Mononuclear cell (primary cell): Measurements from ENCODE around the gene SPINT2. TPM values are rescaled to one million over a fixed set of nuclear protein-coding genes. Genes with fewer than 3 reads are reported as not detected.

ENCODE experiments used
- H3K27me3 ChIP-seq: 2 replicates; pipeline ENCODE4 v1.6.0; 2011; ENCODE audit warnings: low read length, control low read depth; ENCODE audit not compliant: insufficient read depth
- H3K4me1 ChIP-seq: 2 replicates; pipeline ENCODE4 v1.5.1; 2011; ENCODE audit warnings: mild to moderate bottlenecking, low read length, control low read depth; ENCODE audit not compliant: insufficient read depth
- H3K4me3 ChIP-seq: 2 replicates; pipeline ENCODE4 v1.5.1; 2011; ENCODE audit warnings: mild to moderate bottlenecking, low read length, moderate library complexity
- H3K9me3 ChIP-seq: 2 replicates; pipeline ENCODE4 v1.5.1; 2011; ENCODE audit warnings: low read depth, mild to moderate bottlenecking, control low read depth, low read length
- total RNA-seq: library from RNA; depleted of rRNA; stranded (reverse); fragments of >200 nt; gene quantifications from one replicate; pipeline ENCODE4 v1.2.3, GENCODE V29; 2012

SPINT2 gene
- total RNA-seq, 1 donor: 34.5 TPM

- H3K27me3 ChIP-seq: no peaks in the 10 kb centered on the region
- H3K9me3 ChIP-seq: no peaks in the 10 kb centered on the region
- peaks cover 20% of the 10 kb centered on the region for H3K4me1 ChIP-seq
- H3K4me3 ChIP-seq: no peak overlapping the region
Observed at GRCh38 chr19:38310279-38310670, 45.9 kb downstream of the SPINT2 start.

- no peaks in the 10 kb centered on the region for H3K27me3 ChIP-seq
Observed at GRCh38 chr19:38310986-38311385, 46.6 kb downstream of the SPINT2 start.

GRCh38 chr19:38315657-38316476, 51.5 kb downstream of the SPINT2 start, which contains the start of gene YIF1B:
TSS of gene YIF1B (minus strand) at chr19:38315947. CDS start at chr19:38315917, 30 bp downstream.
- no peaks in the 10 kb centered on the region for H3K9me3 ChIP-seq
- H3K4me3 ChIP-seq: peak within 1 kb of the TSS; percentile 49
- H3K4me1 ChIP-seq: peaks cover 68% of the 10 kb centered on the region
- H3K27me3 ChIP-seq: no peaks in the 10 kb centered on the region

More at GRCh38 chr19:38310986-38311385, 46.6 kb downstream of the SPINT2 start:
- peaks cover 23% of the 10 kb centered on the region for H3K4me1 ChIP-seq
- no peak overlapping the region for H3K4me3 ChIP-seq
- no peaks in the 10 kb centered on the region for H3K9me3 ChIP-seq

- Histone ChIP-seq H3K4me3 (peak overlapping the region; percentile 49), H3K4me1 (peaks cover 75% of the 10 kb centered on the region), H3K9me3 (no peaks in the 10 kb centered on the region), H3K27me3 (no peaks in the 10 kb centered on the region)
Observed at GRCh38 chr19:38316477-38317067, 52.2 kb downstream of the SPINT2 start.

- H3K27me3 ChIP-seq: no peaks in the 10 kb centered on the region
- H3K9me3 ChIP-seq: no peaks in the 10 kb centered on the region
- peak overlapping the region; percentile 49 for H3K4me3 ChIP-seq
- peaks cover 80% of the 10 kb centered on the region for H3K4me1 ChIP-seq
Observed at GRCh38 chr19:38317104-38317612, 52.8 kb downstream of the SPINT2 start.

GRCh38 chr19:38318660-38319059, 54.3 kb downstream of the SPINT2 start:
- Histone ChIP-seq H3K27me3 (no peaks in the 10 kb centered on the region), H3K9me3 (no peaks in the 10 kb centered on the region), H3K4me3 (no peak overlapping the region), H3K4me1 (peaks cover 80% of the 10 kb centered on the region)

- peaks cover 79% of the 10 kb centered on the region for H3K4me1 ChIP-seq
Observed at GRCh38 chr19:38319421-38320258, 55.3 kb downstream of the SPINT2 start, which contains the start of gene KCNK6. TSS of gene KCNK6 (plus strand) at chr19:38319845. CDS start at chr19:38319951, 106 bp downstream.

GRCh38 chr19:38320969-38321339, 56.6 kb downstream of the SPINT2 start:
- H3K9me3 ChIP-seq: no peaks in the 10 kb centered on the region
- H3K27me3 ChIP-seq: no peaks in the 10 kb centered on the region
- H3K4me3 ChIP-seq: no peak overlapping the region
- peaks cover 71% of the 10 kb centered on the region for H3K4me1 ChIP-seq

More at GRCh38 chr19:38319421-38320258, 55.3 kb downstream of the SPINT2 start, which contains the start of gene KCNK6:
- H3K27me3 ChIP-seq: no peaks in the 10 kb centered on the region
- no peaks in the 10 kb centered on the region for H3K9me3 ChIP-seq
- H3K4me3 ChIP-seq: peak within 1 kb of the TSS; percentile 55

GRCh38 chr19:38321646-38322196, 57.3 kb downstream of the SPINT2 start:
- no peak overlapping the region for H3K4me3 ChIP-seq
- H3K9me3 ChIP-seq: no peaks in the 10 kb centered on the region
- no peaks in the 10 kb centered on the region for H3K27me3 ChIP-seq
- H3K4me1 ChIP-seq: peaks cover 64% of the 10 kb centered on the region

- Histone ChIP-seq H3K9me3 (no peaks in the 10 kb centered on the region), H3K27me3 (no peaks in the 10 kb centered on the region), H3K4me3 (no peak overlapping the region), H3K4me1 (peaks cover 48% of the 10 kb centered on the region)
Observed at GRCh38 chr19:38323291-38323690, 58.9 kb downstream of the SPINT2 start.

- Histone ChIP-seq H3K4me1 (peaks cover 37% of the 10 kb centered on the region), H3K4me3 (no peak overlapping the region), H3K9me3 (no peaks in the 10 kb centered on the region), H3K27me3 (no peaks in the 10 kb centered on the region)
Observed at GRCh38 chr19:38324431-38324830, 60.1 kb downstream of the SPINT2 start.

- Histone ChIP-seq H3K4me3 (no peak overlapping the region), H3K9me3 (no peaks in the 10 kb centered on the region), H3K27me3 (no peaks in the 10 kb centered on the region), H3K4me1 (peaks cover 19% of the 10 kb centered on the region)
Observed at GRCh38 chr19:38326591-38326990, 62.2 kb downstream of the SPINT2 start.

- Histone ChIP-seq H3K9me3 (no peaks in the 10 kb centered on the region), H3K27me3 (no peaks in the 10 kb centered on the region), H3K4me1 (no peaks in the 10 kb centered on the region), H3K4me3 (no peak overlapping the region)
Observed at GRCh38 chr19:38329651-38330050, 65.3 kb downstream of the SPINT2 start.

- Histone ChIP-seq H3K9me3 (no peaks in the 10 kb centered on the region), H3K4me1 (no peaks in the 10 kb centered on the region), H3K27me3 (no peaks in the 10 kb centered on the region), H3K4me3 (no peak overlapping the region)
Observed at GRCh38 chr19:38331728-38332127, 67.4 kb downstream of the SPINT2 start.
